ENCODE results near the gene DPP7. TPM values are rescaled to one million over a fixed set of nuclear protein-coding genes. Genes with fewer than 3 reads are reported as not detected.
A peak's percentile ranks its signal among the peaks of the same experiment; 100 is the strongest.

Gene DPP7
- total and polyA plus RNA-seq, 8 donors, result 87.3 to 526 (median 104) TPM

DNA sequence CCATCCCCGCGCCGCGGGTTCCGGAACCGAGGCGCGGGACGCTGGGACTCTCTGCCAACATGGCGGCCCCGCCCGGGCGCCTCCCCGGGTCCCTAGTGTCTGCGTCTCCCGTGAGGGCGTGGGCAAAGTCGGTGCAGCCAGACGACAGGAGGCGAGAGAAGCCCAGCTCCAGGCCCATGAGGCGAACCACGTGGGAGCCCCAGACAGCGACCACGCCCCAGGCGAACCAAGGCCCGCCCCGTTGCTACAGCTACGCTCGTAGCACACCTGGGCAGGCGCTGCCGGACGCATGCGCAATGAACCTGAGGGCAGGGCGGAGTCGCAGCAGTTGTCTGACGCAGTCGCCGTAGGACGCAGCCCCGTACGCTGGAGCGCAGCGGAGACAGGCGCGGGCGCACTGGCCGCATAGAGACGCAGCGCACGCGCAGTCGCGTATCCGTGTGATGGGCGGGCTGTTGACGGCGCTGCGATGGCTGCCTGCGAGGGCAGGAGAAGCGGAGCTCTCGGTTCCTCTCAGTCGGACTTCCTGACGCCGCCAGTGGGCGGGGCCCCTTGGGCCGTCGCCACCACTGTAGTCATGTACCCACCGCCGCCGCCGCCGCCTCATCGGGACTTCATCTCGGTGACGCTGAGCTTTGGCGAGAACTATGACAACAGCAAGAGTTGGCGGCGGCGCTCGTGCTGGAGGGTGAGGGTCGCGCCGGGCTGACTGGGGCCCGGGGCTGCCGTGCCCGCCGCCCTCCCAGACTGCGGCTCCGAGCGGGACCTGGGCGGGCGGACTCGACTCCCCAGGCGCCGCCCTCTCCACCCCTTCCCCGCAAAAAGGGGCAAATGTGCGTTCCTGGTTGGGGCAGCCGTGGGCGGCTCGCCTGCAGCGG is 27.8 kb downstream of the DPP7 start, which contains the start of gene MAN1B1:
Gene MAN1B1, plus strand, starts transcription at position 455 of the 878 bp plus-strand sequence. Its CDS starts 15 bp downstream, at position 470.
- no peaks in the 10 kb centered on the region for H3K9me3 ChIP-seq
- TF ChIP-seq, protein P1, sequence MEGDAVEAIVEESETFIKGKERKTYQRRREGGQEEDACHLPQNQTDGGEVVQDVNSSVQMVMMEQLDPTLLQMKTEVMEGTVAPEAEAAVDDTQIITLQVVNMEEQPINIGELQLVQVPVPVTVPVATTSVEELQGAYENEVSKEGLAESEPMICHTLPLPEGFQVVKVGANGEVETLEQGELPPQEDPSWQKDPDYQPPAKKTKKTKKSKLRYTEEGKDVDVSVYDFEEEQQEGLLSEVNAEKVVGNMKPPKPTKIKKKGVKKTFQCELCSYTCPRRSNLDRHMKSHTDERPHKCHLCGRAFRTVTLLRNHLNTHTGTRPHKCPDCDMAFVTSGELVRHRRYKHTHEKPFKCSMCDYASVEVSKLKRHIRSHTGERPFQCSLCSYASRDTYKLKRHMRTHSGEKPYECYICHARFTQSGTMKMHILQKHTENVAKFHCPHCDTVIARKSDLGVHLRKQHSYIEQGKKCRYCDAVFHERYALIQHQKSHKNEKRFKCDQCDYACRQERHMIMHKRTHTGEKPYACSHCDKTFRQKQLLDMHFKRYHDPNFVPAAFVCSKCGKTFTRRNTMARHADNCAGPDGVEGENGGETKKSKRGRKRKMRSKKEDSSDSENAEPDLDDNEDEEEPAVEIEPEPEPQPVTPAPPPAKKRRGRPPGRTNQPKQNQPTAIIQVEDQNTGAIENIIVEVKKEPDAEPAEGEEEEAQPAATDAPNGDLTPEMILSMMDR (IDR thresholded peaks at IDR 0.05), result no peak
- H3K4me1 ChIP-seq, result peaks cover 0 to 5% (median 5%) of the 10 kb centered on the region in 3 donors
- peak within 1 kb of the TSS; percentile 71 to 82 (median 74) for H3K4me3 ChIP-seq
- intact Hi-C loops (cut with DNase I), result no loop called here
- peak; percentile 99 to 100 (median 100) for DNase-seq
- H3K27me3 ChIP-seq, result no peaks in the 10 kb centered on the region
- H3K27ac ChIP-seq, result peak within 1 kb of the TSS; percentile 83 to 92 (median 88)
- no peak for FAIRE-seq
- 0 to 1% methylated on average over 94 to 101 of the region's 101 CpGs for WGBS, 2 donors
- no peaks in the 10 kb centered on the region for H3K36me3 ChIP-seq
- ATAC-seq, result peak; percentile 89 to 93 (median 92)

DNA sequence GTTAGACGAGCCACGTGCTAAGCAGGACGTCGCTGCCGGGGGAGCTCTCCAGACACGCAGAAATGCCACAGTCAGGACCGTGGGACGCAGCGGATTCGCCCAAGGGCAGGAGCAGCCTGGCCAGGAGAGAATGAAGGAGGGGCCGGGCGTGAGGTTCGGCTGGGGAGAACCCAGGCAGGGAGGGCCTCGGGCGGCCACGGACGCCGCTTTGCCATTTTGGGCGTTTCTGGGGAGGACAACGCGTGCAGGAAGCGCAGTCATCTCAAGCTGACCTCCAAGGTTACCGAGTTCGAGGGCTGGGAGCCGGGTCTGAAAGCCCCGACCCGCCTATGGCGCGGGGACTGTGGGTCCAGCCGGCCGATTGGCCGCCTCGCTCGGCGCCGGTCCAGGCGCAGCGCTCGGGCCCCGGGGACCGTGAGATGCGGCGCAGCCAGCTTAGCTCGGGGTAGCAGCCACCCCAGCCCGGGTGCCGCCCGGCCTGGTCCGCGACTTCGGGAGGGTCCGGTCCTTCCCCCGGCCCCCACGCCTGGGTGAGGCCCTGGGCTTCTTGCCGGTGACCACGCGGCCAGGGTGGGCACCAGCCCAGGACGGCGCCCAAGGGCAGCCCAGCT is 28.5 kb downstream of the DPP7 start:
- H3K9me3 ChIP-seq, result no peaks in the 10 kb centered on the region
- 0 to 1% methylated on average over 54 to 58 of the region's 58 CpGs for WGBS, 2 donors
- no peaks in the 10 kb centered on the region for H3K27me3 ChIP-seq
- ATAC-seq (peak; percentile 13 to 41 (median 32)), DNase-seq (peak in 5 of 6 donors; percentile 43 to 82 (median 72)), FAIRE-seq (no peak)
- peaks cover 0 to 5% (median 5%) of the 10 kb centered on the region in 3 donors for H3K4me1 ChIP-seq
- TF ChIP-seq, protein P1 (IDR thresholded peaks at IDR 0.05), result no peak
- intact Hi-C loops (cut with DNase I), result no loop called here
- peak overlapping the region; percentile 71 to 82 (median 74) for H3K4me3 ChIP-seq
- no peaks in the 10 kb centered on the region for H3K36me3 ChIP-seq
- H3K27ac ChIP-seq, result peak overlapping the region; percentile 83 to 92 (median 88)

DNA sequence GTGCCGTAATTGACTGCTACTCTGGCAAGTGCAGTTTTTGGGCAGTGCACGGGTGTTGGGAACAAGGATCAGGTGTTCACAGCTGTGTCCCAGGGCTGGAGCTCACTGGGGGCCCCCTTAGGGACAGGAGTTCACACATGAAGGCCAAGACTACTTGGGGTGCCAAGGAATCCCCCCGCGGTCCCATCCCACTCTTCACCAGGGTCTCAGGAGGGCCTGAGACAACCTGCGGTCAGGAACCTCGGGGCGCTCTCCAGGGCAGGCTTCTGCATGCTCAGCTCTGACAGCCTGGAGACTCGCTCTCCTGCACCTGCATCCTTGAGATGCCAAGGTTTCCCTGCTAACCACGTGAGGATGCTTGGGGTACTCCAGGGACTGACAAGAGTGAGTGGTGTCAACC is 30.0 kb downstream of the DPP7 start:
- Histone ChIP-seq H3K9me3 (no peaks in the 10 kb centered on the region), H3K27ac (no peak overlapping the region), H3K36me3 (no peaks in the 10 kb centered on the region), H3K27me3 (no peaks in the 10 kb centered on the region), H3K4me1 (peaks cover 0 to 5% (median 5%) of the 10 kb centered on the region in 3 donors), H3K4me3 (no peak overlapping the region)
- WGBS, 2 donors, result 69 to 76% methylated on average over 9 of the region's 9 CpGs
- intact Hi-C loops (cut with DNase I), result no loop called here
- TF ChIP-seq, protein P1 (IDR thresholded peaks at IDR 0.05), result no peak
- no peak for ATAC-seq
- no peak for FAIRE-seq
- DNase-seq, result peak in 1 of 6 donors; percentile 39

DNA sequence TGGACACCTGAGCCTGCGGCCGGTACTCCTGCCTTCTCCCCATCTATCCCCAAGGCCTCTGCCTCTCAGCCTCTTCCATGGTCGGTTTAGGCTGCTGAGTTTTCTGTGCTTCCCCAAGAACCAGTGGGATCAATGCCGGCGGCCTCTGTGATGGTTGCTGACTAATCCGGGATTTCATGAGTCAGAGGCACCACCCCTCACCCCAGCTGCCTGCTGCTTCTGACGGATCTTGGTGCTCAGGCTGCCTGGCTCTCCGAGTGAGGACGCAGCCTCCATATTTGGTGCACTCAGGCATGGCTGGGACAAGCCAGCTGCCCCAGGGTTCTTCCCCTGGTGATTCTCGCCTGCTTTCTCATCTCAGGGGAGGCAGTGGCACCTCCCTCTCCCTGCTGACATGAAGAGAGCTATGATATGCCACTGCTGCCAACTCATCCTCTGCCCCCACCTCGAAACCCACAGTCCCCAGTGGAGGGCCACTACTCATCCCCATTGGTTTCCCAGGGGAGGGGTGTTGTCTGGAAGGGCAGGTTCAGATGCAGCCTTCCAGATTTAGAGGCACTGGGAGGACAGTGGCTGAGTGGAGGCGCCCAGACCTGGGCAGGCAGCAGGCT is 31.0 kb downstream of the DPP7 start:
- peak in 1 of 6 donors; percentile 29 for DNase-seq
- Histone ChIP-seq H3K4me1 (peaks cover 0 to 7% (median 5%) of the 10 kb centered on the region in 3 donors), H3K36me3 (no peaks in the 10 kb centered on the region), H3K27me3 (no peaks in the 10 kb centered on the region), H3K4me3 (no peak overlapping the region), H3K27ac (peak overlapping the region in 1 of 4 donors; percentile 8), H3K9me3 (no peaks in the 10 kb centered on the region)
- ATAC-seq, result no peak
- TF ChIP-seq, protein P1 (IDR thresholded peaks at IDR 0.05), result no peak
- intact Hi-C loops (cut with DNase I), result no loop called here
- FAIRE-seq, result no peak
- 79 to 81% methylated on average over 11 to 12 of the region's 12 CpGs for WGBS, 2 donors

All from pancreas (tissue), 10 donors.